Progenitor cell of endocrine pancreas (in vitro differentiated cells): ENCODE measurements around the gene RPIA. TPM values are rescaled to one million over a fixed set of nuclear protein-coding genes. Genes with fewer than 3 reads are reported as not detected.

Experiments
- DNase-seq: peaks from one replicate; pipeline ENCODE4 v3.0.0; 2021; ENCODE audit warnings: low spot score; ENCODE audit not compliant: unreplicated experiment
- H3K27ac Mint-ChIP-seq: 2 replicates; pipeline ENCODE4 v1.8.0; 2021; ENCODE audit warnings: mild to moderate bottlenecking, moderate library complexity, mixed read lengths
- H3K27me3 Mint-ChIP-seq: 2 replicates; pipeline ENCODE4 v1.8.0; 2021; ENCODE audit warnings: mixed read lengths
- H3K36me3 Mint-ChIP-seq: 2 replicates; pipeline ENCODE4 v1.8.0; 2022; ENCODE audit warnings: mixed read lengths; ENCODE audit not compliant: insufficient read depth
- H3K4me1 Mint-ChIP-seq: 2 replicates; pipeline ENCODE4 v1.8.0; 2021; ENCODE audit warnings: low read depth, mixed read lengths
- H3K4me3 Mint-ChIP-seq: 2 replicates; pipeline ENCODE4 v1.8.0; 2021; ENCODE audit warnings: low read depth, mild to moderate bottlenecking, moderate library complexity, mixed read lengths
- H3K9me3 Mint-ChIP-seq: 2 replicates; pipeline ENCODE4 v1.8.0; 2021; ENCODE audit warnings: low read depth, mixed read lengths
- CTCF ChIP-seq: fragments of 200-600 bp; sonication (generic); IDR thresholded peaks from one replicate; pipeline ENCODE4 v1.5.0; 2021; ENCODE audit warnings: antibody characterized with exemption, mild to moderate bottlenecking; ENCODE audit not compliant: unreplicated experiment
- total RNA-seq: library from RNA; stranded (reverse); gene quantifications from 2 replicates; pipeline ENCODE4 v1.2.1, GENCODE V29; 2021

Gene RPIA
- total RNA-seq, 1 donor from 2014 or later, result 27.1 TPM

- Mint-ChIP-seq H3K9me3 (no peaks in the 10 kb centered on the region), H3K27ac (no peak overlapping the region), H3K27me3 (no peaks in the 10 kb centered on the region), H3K36me3 (no peaks in the 10 kb centered on the region), H3K4me3 (no peak overlapping the region), H3K4me1 (peaks cover 2% of the 10 kb centered on the region)
- no peak for TF ChIP-seq CTCF
- DNase-seq, result no peak
Observed at GRCh38 chr2:88660622-88661021, 30.9 kb upstream of the RPIA start.

GRCh38 chr2:88666576-88666975 is 24.9 kb upstream of the RPIA start:
- Mint-ChIP-seq H3K4me3 (no peak overlapping the region), H3K9me3 (no peaks in the 10 kb centered on the region), H3K4me1 (peaks cover 1% of the 10 kb centered on the region), H3K36me3 (no peaks in the 10 kb centered on the region), H3K27ac (no peak overlapping the region), H3K27me3 (peaks cover 5% of the 10 kb centered on the region)
- no peak for DNase-seq
- no peak for TF ChIP-seq CTCF

GRCh38 chr2:88667219-88667618 is 24.3 kb upstream of the RPIA start:
- no peak for DNase-seq
- H3K4me1 Mint-ChIP-seq, result peaks cover 1% of the 10 kb centered on the region
- no peaks in the 10 kb centered on the region for H3K9me3 Mint-ChIP-seq
- H3K27ac Mint-ChIP-seq, result no peak overlapping the region
- no peak overlapping the region for H3K4me3 Mint-ChIP-seq
- H3K27me3 Mint-ChIP-seq, result peaks cover 5% of the 10 kb centered on the region
- no peaks in the 10 kb centered on the region for H3K36me3 Mint-ChIP-seq
- TF ChIP-seq CTCF, result no peak

- H3K4me1 Mint-ChIP-seq, result peaks cover 1% of the 10 kb centered on the region
- peak overlapping the region; percentile 4 for H3K27ac Mint-ChIP-seq
- no peak for DNase-seq
- H3K36me3 Mint-ChIP-seq, result no peaks in the 10 kb centered on the region
- no peak overlapping the region for H3K4me3 Mint-ChIP-seq
- no peak for TF ChIP-seq CTCF
- H3K9me3 Mint-ChIP-seq, result no peaks in the 10 kb centered on the region
- peaks cover 8% of the 10 kb centered on the region for H3K27me3 Mint-ChIP-seq
Observed at GRCh38 chr2:88668862-88669261, 22.6 kb upstream of the RPIA start.

- Mint-ChIP-seq H3K4me1 (peaks cover 1% of the 10 kb centered on the region), H3K9me3 (no peaks in the 10 kb centered on the region), H3K4me3 (no peak overlapping the region), H3K36me3 (no peaks in the 10 kb centered on the region), H3K27me3 (peaks cover 8% of the 10 kb centered on the region), H3K27ac (no peak overlapping the region)
- DNase-seq, result no peak
- peak; percentile 69 for TF ChIP-seq CTCF
Observed at GRCh38 chr2:88669482-88670214, 21.8 kb upstream of the RPIA start.
